Cardiac muscle cell (in vitro differentiated cells and primary cell): ENCODE data around the gene STRADA. TPM values are rescaled to one million over a fixed set of nuclear protein-coding genes. Genes with fewer than 3 reads are reported as not detected.

Experiments used
- DNase-seq, 2 donors: peaks; one replicate each; pipeline versions ENCODE4 v3.0.0 to v3.0.0-alpha.2; 2010 to 2017; ENCODE audit warnings: low read depth in 1 of 2, low spot score in 1 of 2
- H3K27ac ChIP-seq: fragments of 200-600 bp; sonication (generic); 2 replicates; pipeline ENCODE4 v1.5.1; 2016
- H3K27me3 ChIP-seq: fragments of 200-600 bp; sonication (generic); 2 replicates; pipeline ENCODE4 v1.6.0; 2016; ENCODE audit warnings: control low read depth
- H3K36me3 ChIP-seq: fragments of 200-600 bp; sonication (generic); 2 replicates; pipeline ENCODE4 v1.5.1; 2016; ENCODE audit warnings: control low read depth
- H3K4me1 ChIP-seq: fragments of 200-600 bp; sonication (generic); 2 replicates; pipeline ENCODE4 v1.8.1; 2017; ENCODE audit warnings: low read depth, mild to moderate bottlenecking, mixed run types
- H3K4me3 ChIP-seq: fragments of 200-600 bp; sonication (generic); 2 replicates; pipeline ENCODE4 v1.5.1; 2016; ENCODE audit warnings: mild to moderate bottlenecking
- H3K9me3 ChIP-seq: fragments of 200-600 bp; sonication (generic); 2 replicates; pipeline ENCODE4 v1.5.1; 2017; ENCODE audit warnings: low read depth, mild to moderate bottlenecking, control low read depth
- CTCF ChIP-seq: IDR thresholded peaks from 2 replicates; pipeline ENCODE4 v1.5.1; 2012; ENCODE audit warnings: low read depth, mild to moderate bottlenecking, low read length
- polyA plus RNA-seq: library from polyadenylated mRNA; unstranded; fragments of >200 nt; fragmentation: Nextera tagmentation; extraction: Ambion mirVana; gene quantifications from 2 replicates; pipeline ENCODE4 v1.2.1, GENCODE V29; 2016
- total RNA-seq: library from RNA; depleted of rRNA; stranded (reverse); fragments of >200 nt; gene quantifications from 2 replicates; pipeline ENCODE4 v1.2.3, GENCODE V29; 2016

STRADA gene
- total and polyA plus RNA-seq, 2 experiments from 2014 or later: 30.3 to 53.1 TPM

GRCh38 chr17:63693411-63694113 is 48.0 kb downstream of the STRADA start:
- H3K27ac ChIP-seq: no peak overlapping the region
- peaks cover 4% of the 10 kb centered on the region for H3K36me3 ChIP-seq
- H3K9me3 ChIP-seq: no peaks in the 10 kb centered on the region
- TF ChIP-seq CTCF: no peak
- no peak for DNase-seq
- no peak overlapping the region for H3K4me3 ChIP-seq
- H3K4me1 ChIP-seq: no peaks in the 10 kb centered on the region
- no peaks in the 10 kb centered on the region for H3K27me3 ChIP-seq

GRCh38 chr17:63692195-63692816 is 49.3 kb downstream of the STRADA start:
- TF ChIP-seq CTCF: no peak
- H3K4me1 ChIP-seq: no peaks in the 10 kb centered on the region
- DNase-seq: no peak
- no peak overlapping the region for H3K4me3 ChIP-seq
- no peaks in the 10 kb centered on the region for H3K9me3 ChIP-seq
- H3K36me3 ChIP-seq: peaks cover 4% of the 10 kb centered on the region
- no peaks in the 10 kb centered on the region for H3K27me3 ChIP-seq
- H3K27ac ChIP-seq: no peak overlapping the region

- Histone ChIP-seq H3K27ac (no peak overlapping the region), H3K9me3 (no peaks in the 10 kb centered on the region), H3K4me3 (no peak overlapping the region), H3K36me3 (peaks cover 10% of the 10 kb centered on the region), H3K27me3 (no peaks in the 10 kb centered on the region), H3K4me1 (no peaks in the 10 kb centered on the region)
- no peak for TF ChIP-seq CTCF
- DNase-seq: no peak
Observed at GRCh38 chr17:63689479-63689878, 52.1 kb downstream of the STRADA start.

- H3K27me3 ChIP-seq: no peaks in the 10 kb centered on the region
- TF ChIP-seq CTCF: no peak
- H3K27ac ChIP-seq: no peak overlapping the region
- H3K4me1 ChIP-seq: no peaks in the 10 kb centered on the region
- H3K36me3 ChIP-seq: peaks cover 15% of the 10 kb centered on the region
- no peak for DNase-seq
- H3K4me3 ChIP-seq: no peak overlapping the region
- no peaks in the 10 kb centered on the region for H3K9me3 ChIP-seq
Observed at GRCh38 chr17:63688396-63689020, 53.1 kb downstream of the STRADA start.

- DNase-seq: no peak
- Histone ChIP-seq H3K27me3 (no peaks in the 10 kb centered on the region), H3K9me3 (no peaks in the 10 kb centered on the region), H3K27ac (no peak overlapping the region), H3K4me3 (no peak overlapping the region), H3K4me1 (no peaks in the 10 kb centered on the region), H3K36me3 (peaks cover 20% of the 10 kb centered on the region)
- TF ChIP-seq CTCF: no peak
Observed at GRCh38 chr17:63686138-63686685, 55.4 kb downstream of the STRADA start.
